GM12865 (cell line): ENCODE measurements around the gene GPC3.

Experiments used
- DNase-seq: peaks from one replicate; pipeline ENCODE4 v3.0.0; 2010; ENCODE audit warnings: low read depth
- H3K4me3 ChIP-seq: 2 replicates; pipeline ENCODE4 v1.5.1; 2011; ENCODE audit warnings: mild to moderate bottlenecking, low read depth, low read length, control low read depth
- TF ChIP-seq, protein P1 (sequence below): IDR thresholded peaks from 2 replicates; pipeline ENCODE4 v1.5.1; 2011; ENCODE audit warnings: low read length, control low read depth, low read depth, inconsistent platforms; ENCODE audit not compliant: insufficient read depth; ENCODE audit errors: missing control alignments

GPC3 gene

DNA sequence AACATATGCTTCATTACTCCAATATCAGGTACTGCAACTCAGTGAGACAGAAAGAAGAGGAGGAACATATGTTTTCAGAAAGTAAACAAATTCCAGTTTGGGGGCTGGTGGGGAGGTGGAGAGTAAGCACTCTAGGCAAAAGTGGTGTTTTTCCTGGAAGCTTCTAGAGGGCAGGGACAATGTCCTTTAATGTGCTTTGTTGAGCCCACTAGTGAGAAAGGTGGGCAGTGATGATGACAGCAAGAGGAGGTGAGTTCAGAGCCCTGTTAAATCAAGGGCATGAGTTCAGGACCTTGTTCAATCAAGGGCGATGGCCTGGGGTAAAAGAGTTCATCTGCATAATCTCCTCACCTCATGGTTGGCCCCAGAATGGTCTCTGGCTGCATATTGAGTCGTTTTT, 38.4 kb downstream of the GPC3 start:
- no peak overlapping the region for H3K4me3 ChIP-seq
- DNase-seq: no peak
- TF ChIP-seq, protein P1, sequence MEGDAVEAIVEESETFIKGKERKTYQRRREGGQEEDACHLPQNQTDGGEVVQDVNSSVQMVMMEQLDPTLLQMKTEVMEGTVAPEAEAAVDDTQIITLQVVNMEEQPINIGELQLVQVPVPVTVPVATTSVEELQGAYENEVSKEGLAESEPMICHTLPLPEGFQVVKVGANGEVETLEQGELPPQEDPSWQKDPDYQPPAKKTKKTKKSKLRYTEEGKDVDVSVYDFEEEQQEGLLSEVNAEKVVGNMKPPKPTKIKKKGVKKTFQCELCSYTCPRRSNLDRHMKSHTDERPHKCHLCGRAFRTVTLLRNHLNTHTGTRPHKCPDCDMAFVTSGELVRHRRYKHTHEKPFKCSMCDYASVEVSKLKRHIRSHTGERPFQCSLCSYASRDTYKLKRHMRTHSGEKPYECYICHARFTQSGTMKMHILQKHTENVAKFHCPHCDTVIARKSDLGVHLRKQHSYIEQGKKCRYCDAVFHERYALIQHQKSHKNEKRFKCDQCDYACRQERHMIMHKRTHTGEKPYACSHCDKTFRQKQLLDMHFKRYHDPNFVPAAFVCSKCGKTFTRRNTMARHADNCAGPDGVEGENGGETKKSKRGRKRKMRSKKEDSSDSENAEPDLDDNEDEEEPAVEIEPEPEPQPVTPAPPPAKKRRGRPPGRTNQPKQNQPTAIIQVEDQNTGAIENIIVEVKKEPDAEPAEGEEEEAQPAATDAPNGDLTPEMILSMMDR: no peak

DNA sequence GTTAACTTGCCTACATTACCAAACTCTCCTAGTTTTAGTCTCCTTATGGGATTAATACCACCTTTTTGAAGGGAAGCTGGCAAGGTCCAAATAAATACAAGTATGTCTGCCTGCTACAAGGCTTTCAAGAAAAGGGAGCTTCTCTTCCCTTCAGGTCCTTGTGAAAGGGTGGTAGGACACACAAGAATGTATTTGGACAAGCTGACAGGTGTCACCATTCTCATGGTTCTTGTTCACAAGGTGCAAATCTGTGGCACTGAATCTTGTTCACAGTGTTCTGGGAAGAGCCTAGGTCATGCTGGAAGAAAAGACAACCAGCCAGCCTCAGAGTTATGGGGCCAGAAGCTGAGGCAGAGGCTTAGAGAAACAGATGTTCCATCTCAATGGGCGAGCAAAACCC, 41.9 kb downstream of the GPC3 start:
- H3K4me3 ChIP-seq: no peak overlapping the region
- DNase-seq: no peak
- TF ChIP-seq, protein P1: no peak

GRCh38 chrX:133939655-133940302, 45.6 kb downstream of the GPC3 start:
- DNase-seq: no peak

GRCh38 chrX:133938530-133938929, 46.9 kb downstream of the GPC3 start:
- H3K4me3 ChIP-seq: no peak overlapping the region
- TF ChIP-seq, protein P1: no peak
- no peak for DNase-seq

More at GRCh38 chrX:133939655-133940302, 45.6 kb downstream of the GPC3 start:
- H3K4me3 ChIP-seq: no peak overlapping the region
- TF ChIP-seq, protein P1: no peak

DNA sequence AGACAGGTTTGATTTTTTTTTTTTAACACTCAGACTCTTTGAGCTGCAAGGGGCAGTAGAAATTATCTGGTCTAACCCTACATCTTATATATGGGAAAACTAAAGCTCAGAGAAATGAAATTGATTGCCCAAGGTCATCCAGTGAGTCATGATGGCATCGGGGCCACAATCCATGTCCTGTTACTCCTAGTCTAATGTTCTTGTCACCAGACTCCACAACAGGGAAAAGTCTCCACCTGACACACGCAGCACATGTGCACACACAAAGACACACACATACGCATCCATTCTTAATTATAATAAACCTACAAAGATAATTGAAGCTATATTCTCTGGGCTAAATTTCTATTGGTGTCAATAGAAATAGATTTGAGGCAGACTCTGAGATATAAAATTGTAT, 48.4 kb downstream of the GPC3 start:
- H3K4me3 ChIP-seq: no peak overlapping the region
- TF ChIP-seq, protein P1: no peak
- no peak for DNase-seq

DNA sequence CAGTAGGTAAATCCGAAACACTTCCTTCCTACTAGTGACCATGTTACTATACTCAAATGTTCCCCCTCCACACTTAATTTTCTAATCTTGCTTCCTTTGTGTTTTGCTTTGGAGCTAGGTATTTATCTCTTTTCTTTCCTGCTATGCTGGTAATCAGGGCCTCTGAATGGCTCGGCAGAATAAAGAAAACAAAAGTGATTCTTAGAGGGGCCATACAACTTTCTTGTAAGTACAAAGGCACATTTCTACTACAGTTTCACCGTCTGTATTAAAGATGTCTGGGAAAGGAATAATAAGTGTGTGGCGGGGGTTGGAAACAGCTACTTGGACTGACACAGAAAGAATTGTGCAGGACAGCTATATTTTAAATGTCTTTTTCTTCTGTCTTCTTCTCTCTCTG, 50.3 kb downstream of the GPC3 start:
- no peak for DNase-seq
- TF ChIP-seq, protein P1: no peak
- no peak overlapping the region for H3K4me3 ChIP-seq

- TF ChIP-seq, protein P1: no peak
- no peak for DNase-seq
- H3K4me3 ChIP-seq: no peak overlapping the region
Observed at GRCh38 chrX:133933316-133933715, 52.1 kb downstream of the GPC3 start.
